ENCODE results near the gene RREB1. TPM values are rescaled to one million over a fixed set of nuclear protein-coding genes. Genes with fewer than 3 reads are reported as not detected.

RREB1 gene
- total and polyA plus RNA-seq, 2 donors (not counting 3 experiments of a cell fraction or from before 2014, with no cell fraction given), result 3.7 to 33.0 TPM

- ChIA-PET CTCF (interaction anchor here (0.6 kb wide), 1 partner anchor 68 kb away, joined by 3 read pairs; no protein-coding TSS in a partner anchor), POLR2A (no interaction called here)
- peaks cover 12% of the 10 kb centered on the region for H3K4me1 ChIP-seq (ENCODE audit: control insufficient read depth, extremely low read depth, insufficient read depth, low read length)
- H3K27me3 ChIP-seq (ENCODE audit: control insufficient read depth in 2 of 2, insufficient read depth in 2 of 2, low read length in 2 of 2), result no peaks in the 10 kb centered on the region
- no peak overlapping the region for H3K4me3 ChIP-seq (replicated peaks in 1 of 3; ENCODE audit: insufficient read depth in 1 of 3, low read depth in 1 of 3, low read length in 3 of 3)
- FAIRE-seq, result no peak
- TF ChIP-seq GATA2 (IDR thresholded peaks at IDR 0.05; ENCODE audit: insufficient read depth, insufficient read length, low read depth, low read length) (no peak), FOS (IDR thresholded peaks at IDR 0.05; ENCODE audit: borderline replicate concordance, insufficient read depth, low read length) (peak; percentile 49)
- no peaks in the 10 kb centered on the region for H3K9me1 ChIP-seq (replicated peaks; ENCODE audit: control insufficient read depth, extremely low read depth, insufficient read depth, low read length)
- no TSS peak for BruUV-seq (replicated peaks)
- H4K20me1 ChIP-seq (replicated peaks; ENCODE audit: control insufficient read depth, extremely low read depth, insufficient read depth, low read length), result peaks cover 2% of the 10 kb centered on the region
- H3K9me3 ChIP-seq (replicated peaks; ENCODE audit: control insufficient read depth, insufficient read depth, low read length), result no peaks in the 10 kb centered on the region
- H2AFZ ChIP-seq (ENCODE audit: low read depth, low read length), result no peak overlapping the region
- DNase-seq (ENCODE audit: low read depth, low spot score), result no peak
- dilution Hi-C loops (cut with MboI; ENCODE audit: extremely low pct_ligation_motif_present, low sequenced_read_pairs), result no loop called here
- H3K27ac ChIP-seq (ENCODE audit: insufficient read depth, low read depth, low read length), result no peak overlapping the region
- no peaks in the 10 kb centered on the region for H3K36me3 ChIP-seq (ENCODE audit: control insufficient read depth in 2 of 2, extremely low read depth in 1 of 2, insufficient read depth in 2 of 2, low read length in 2 of 2)
- intact Hi-C loops (cut with micrococcal nuclease), result no loop called here
- no peak overlapping the region for H3K4me2 ChIP-seq (ENCODE audit: insufficient read depth, low read length)
- H3K9ac ChIP-seq (replicated peaks; ENCODE audit: extremely low read depth, insufficient read depth, low read length), result no peak overlapping the region
- peaks cover 84% of the 10 kb centered on the region for H3K79me2 ChIP-seq (ENCODE audit: control insufficient read depth, insufficient read depth, low read length)
Measured at GRCh38 chr6:7148100-7148822, 40.5 kb downstream of the RREB1 start.

- intact Hi-C loops (cut with micrococcal nuclease) (no loop called here), dilution Hi-C loops (cut with MboI; ENCODE audit: extremely low pct_ligation_motif_present, low sequenced_read_pairs) (no loop called here)
- no peak for DNase-seq (ENCODE audit: low read depth, low spot score)
- Histone ChIP-seq H2AFZ (ENCODE audit: low read depth, low read length) (no peak overlapping the region), H3K36me3 (ENCODE audit: control insufficient read depth in 2 of 2, extremely low read depth in 1 of 2, insufficient read depth in 2 of 2, low read length in 2 of 2) (no peaks in the 10 kb centered on the region), H3K9me3 (replicated peaks; ENCODE audit: control insufficient read depth, insufficient read depth, low read length) (no peaks in the 10 kb centered on the region), H3K27me3 (ENCODE audit: control insufficient read depth in 2 of 2, insufficient read depth in 2 of 2, low read length in 2 of 2) (no peaks in the 10 kb centered on the region), H3K27ac (ENCODE audit: insufficient read depth, low read depth, low read length) (no peak overlapping the region), H3K4me2 (ENCODE audit: insufficient read depth, low read length) (no peak overlapping the region), H3K4me3 (replicated peaks in 1 of 3; ENCODE audit: insufficient read depth in 1 of 3, low read depth in 1 of 3, low read length in 3 of 3) (no peak overlapping the region), H3K9ac (replicated peaks; ENCODE audit: extremely low read depth, insufficient read depth, low read length) (no peak overlapping the region), H3K79me2 (ENCODE audit: control insufficient read depth, insufficient read depth, low read length) (peaks cover 87% of the 10 kb centered on the region), H3K4me1 (ENCODE audit: control insufficient read depth, extremely low read depth, insufficient read depth, low read length) (peaks cover 12% of the 10 kb centered on the region), H4K20me1 (replicated peaks; ENCODE audit: control insufficient read depth, extremely low read depth, insufficient read depth, low read length) (peaks cover 2% of the 10 kb centered on the region), H3K9me1 (replicated peaks; ENCODE audit: control insufficient read depth, extremely low read depth, insufficient read depth, low read length) (no peaks in the 10 kb centered on the region)
- POLR2A ChIA-PET, result no interaction called here
- FAIRE-seq, result no peak
- CTCF ChIA-PET, result no interaction called here
- TF ChIP-seq CTCF (IDR thresholded peaks at IDR 0.05; ENCODE audit: extremely low read depth in 1 of 2, insufficient read depth in 1 of 2, low read depth in 1 of 2, low read length in 2 of 2), result no peak
- TF ChIP-seq EZH2 (IDR thresholded peaks at IDR 0.05; ENCODE audit: borderline replicate concordance, low read depth, low read length, severe bottlenecking), result no peak
- TF ChIP-seq FOS (IDR thresholded peaks at IDR 0.05; ENCODE audit: borderline replicate concordance, insufficient read depth, low read length), result no peak
- no peak for TF ChIP-seq MAX (IDR thresholded peaks at IDR 0.05; ENCODE audit: insufficient read depth, insufficient read length)
- no peak for TF ChIP-seq POLR2A (IDR thresholded peaks at IDR 0.05; ENCODE audit: low read depth, low read length)
- no peak for TF ChIP-seq GATA2 (IDR thresholded peaks at IDR 0.05; ENCODE audit: insufficient read depth, insufficient read length, low read depth, low read length)
- no peak for TF ChIP-seq POLR2AphosphoS5 (IDR thresholded peaks at IDR 0.05; ENCODE audit: insufficient read depth, low read depth, low read length)
- TF ChIP-seq JUN (IDR thresholded peaks at IDR 0.05; ENCODE audit: borderline replicate concordance, insufficient read depth, insufficient read length, low read depth), result no peak
- no peak for TF ChIP-seq MYC (IDR thresholded peaks at IDR 0.05; ENCODE audit: low read depth, low read length)
- no TSS peak for BruUV-seq (replicated peaks)
Measured at GRCh38 chr6:7150381-7151064, 42.8 kb downstream of the RREB1 start.

Data from endothelial cell of umbilical vein (primary cell).